GM10847 (cell line): ENCODE data around the gene QKI.

ENCODE experiments used
- POLR2A ChIP-seq: IDR thresholded peaks from 2 replicates; pipeline ENCODE4 v1.6.1; 2011; ENCODE audit not compliant: insufficient read length; ENCODE audit errors: extremely low read depth

Gene QKI

DNA sequence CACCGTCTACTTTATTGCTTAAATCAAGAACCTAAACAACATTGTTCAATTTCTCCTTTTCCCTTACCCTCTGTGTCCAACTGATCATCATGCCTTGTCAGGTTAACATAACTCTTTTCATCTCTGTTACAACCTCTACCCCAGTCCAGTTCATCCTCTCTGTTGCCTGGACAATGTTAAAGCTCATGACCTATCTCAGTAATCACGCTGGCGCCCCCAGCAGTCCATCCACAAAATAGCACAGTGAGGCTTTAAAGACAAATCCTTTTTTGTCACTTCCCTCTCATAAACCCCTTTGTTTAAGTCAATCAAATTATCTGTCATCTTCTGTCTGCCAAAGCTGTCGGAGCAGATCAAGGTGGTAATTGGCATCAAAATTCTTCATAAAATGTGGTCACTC is 140.1 kb downstream of the QKI start:
- TF ChIP-seq POLR2A, result no peak

DNA sequence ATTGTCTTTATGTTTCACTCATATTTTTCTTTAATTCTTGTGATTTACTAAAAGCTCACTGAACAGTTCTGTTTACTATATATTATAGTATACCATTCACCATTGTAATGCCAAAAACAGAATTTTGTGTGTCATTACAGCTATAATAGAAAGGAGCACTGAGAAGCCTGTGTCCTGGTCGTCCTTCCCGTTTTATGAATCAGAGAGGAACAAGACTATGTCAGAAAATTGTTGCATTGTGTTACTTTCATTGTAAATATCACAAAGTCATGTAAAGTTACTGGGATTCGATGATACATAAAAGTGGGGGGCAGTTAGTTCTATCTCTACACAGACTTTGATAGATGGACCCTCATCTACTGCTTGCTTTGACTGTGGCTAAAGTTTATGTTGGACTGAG is 145.1 kb downstream of the QKI start:
- TF ChIP-seq POLR2A, result no peak

DNA sequence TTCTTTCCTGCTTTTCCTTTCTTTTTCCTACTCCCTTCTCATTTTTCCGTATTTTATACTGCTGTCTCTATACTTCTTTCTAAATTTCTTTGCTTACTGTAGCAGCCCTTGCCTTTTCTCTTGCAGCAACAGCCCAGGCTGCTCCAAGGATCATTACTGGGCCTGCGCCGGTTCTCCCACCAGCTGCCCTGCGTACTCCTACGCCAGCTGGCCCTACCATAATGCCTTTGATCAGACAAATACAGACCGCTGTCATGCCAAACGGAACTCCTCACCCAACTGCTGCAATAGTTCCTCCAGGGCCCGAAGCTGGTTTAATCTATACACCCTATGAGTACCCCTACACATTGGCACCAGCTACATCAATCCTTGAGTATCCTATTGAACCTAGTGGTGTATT is 148.8 kb downstream of the QKI start:
- TF ChIP-seq POLR2A, result no peak

DNA sequence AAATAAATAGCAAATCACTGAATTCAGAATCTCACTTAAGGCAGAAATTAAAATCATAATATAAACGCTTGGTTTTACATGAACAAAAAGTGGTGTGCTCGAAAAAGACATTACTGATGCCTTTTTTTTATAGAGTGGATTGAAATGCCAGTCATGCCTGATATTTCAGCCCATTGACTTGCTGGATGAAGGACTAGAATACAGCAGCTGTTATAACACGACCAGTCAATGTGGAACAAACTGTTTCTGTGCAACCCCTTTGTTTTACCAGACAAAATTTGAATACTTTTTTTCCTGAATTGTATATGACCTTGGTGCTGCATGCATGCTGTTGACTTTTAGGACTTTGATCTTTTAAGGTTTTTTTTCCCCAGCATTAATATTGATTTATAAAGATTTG is 150.0 kb downstream of the QKI start:
- no peak for TF ChIP-seq POLR2A

DNA sequence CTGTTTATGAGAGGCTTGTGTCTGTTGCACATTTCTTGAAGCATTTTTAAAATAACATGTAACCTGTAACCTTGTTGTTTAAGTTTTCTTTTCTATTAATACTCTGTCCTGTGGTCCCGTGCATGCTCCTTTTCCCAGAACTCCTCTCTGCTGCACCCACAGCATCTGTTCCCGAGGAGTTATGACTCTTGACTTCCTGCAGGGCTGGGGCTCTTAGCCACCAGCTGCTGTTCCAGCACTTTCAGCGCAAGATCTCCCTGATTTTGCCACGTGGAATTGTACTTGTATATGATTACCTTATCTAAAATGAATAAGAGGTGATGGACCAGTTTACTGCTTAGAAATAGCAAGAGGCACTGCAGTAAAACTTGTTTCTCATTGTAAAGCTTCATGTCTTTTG is 150.6 kb downstream of the QKI start:
- no peak for TF ChIP-seq POLR2A

DNA sequence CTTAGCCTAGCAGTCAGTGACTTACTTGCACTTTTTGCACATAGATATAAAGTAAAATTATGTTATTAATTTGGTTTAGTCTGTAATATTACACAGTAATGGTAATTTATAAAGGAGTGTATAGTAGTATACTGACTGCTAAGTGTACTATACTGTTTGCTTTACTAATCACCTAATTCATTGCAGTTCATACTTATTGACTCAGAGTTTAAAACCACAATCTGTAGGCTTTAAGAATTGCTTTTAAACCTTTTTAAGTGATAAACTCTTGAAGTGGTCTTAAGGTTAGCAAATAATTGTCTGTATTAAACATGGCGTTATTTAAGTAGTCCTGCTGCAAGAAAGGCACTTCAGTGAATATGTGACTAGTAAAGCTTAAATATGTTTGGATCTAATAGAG is 151.5 kb downstream of the QKI start:
- no peak for TF ChIP-seq POLR2A

DNA sequence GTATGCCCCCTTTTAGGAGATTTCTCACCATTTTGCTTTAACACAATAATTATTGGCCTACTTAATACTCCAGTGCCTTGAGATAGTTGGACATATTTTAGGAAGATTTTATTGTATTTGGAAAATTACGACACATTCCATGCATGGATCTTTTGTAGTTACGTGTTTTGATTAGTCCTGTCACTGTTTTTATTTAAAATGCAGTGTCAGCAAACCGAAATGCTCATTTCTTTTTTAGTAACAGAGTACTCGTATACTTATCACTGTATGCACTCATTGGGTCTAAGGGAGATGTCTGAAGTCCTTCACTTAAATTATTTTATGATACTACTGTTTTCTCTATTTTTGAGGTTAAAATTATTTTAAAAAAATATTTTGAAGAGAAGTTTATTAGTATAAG is 153.8 kb downstream of the QKI start:
- TF ChIP-seq POLR2A, result no peak

DNA sequence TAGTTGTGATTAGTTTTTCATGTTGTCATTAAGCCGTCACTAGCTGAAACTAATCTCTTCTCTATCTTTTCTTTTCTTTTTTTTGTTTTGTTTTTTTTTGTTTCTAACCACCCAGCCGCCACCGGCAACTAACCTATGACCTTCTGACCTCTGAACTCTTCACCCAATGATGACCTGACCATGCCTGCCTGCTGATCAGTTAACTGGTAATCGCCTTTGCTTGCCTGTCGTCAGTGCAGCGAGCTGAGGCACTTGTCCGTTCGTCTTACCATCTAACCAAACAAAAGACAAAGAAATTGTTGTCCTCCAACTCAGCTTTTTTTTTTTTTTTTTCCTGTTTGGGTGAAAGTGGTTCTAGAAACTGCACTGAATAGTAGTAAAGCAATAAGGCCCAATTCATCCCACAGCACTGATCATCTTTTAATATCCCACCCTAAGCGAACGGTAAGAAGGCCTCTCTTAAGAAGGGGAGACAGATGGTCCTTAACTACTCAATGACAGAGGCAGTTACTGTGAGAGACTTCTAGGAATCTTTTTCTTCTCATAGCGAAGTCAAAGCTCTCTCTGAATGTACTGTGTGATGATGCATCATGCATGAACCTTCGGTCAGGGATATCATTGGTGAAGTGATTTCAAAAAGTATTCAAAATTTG is 156.2 kb downstream of the QKI start:
- TF ChIP-seq POLR2A, result no peak

DNA sequence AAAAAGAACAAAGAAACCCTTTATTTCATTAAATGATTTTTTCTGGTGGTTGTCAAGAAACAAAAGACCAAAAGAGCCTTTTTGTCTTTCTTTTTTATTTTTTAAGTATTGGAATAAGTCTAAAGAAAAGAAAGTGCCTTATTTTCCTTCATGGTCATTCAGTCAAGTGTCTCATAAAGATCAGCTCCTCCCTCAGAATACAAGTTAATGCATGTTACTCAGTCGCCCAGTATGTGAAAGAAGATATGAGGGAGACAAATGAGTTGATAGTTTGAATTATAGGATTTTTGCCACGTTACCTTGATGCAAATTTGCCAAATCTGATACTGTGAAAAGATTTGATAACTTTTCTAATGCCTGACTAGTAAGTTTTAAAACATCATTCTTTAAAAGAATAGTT is 157.2 kb downstream of the QKI start:
- TF ChIP-seq POLR2A, result no peak

DNA sequence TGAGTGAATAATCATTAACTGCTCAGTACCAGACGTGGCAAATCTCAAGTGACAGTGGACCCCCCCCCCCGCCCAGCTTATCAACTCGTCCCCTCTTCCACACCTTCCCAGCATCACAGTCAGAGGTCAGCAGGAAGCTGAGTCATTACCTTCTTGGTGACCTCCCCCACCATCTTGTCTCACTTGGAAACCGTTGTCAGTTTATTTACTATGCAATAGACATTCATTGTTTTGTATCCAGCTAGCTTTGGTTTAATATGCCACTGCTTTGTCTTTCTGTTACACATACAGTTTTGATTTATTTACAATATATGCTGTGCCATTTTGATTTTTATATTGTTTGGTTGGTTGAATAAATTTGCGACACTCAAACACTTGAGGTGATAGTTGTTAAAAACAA is 158.1 kb downstream of the QKI start:
- TF ChIP-seq POLR2A, result no peak

DNA sequence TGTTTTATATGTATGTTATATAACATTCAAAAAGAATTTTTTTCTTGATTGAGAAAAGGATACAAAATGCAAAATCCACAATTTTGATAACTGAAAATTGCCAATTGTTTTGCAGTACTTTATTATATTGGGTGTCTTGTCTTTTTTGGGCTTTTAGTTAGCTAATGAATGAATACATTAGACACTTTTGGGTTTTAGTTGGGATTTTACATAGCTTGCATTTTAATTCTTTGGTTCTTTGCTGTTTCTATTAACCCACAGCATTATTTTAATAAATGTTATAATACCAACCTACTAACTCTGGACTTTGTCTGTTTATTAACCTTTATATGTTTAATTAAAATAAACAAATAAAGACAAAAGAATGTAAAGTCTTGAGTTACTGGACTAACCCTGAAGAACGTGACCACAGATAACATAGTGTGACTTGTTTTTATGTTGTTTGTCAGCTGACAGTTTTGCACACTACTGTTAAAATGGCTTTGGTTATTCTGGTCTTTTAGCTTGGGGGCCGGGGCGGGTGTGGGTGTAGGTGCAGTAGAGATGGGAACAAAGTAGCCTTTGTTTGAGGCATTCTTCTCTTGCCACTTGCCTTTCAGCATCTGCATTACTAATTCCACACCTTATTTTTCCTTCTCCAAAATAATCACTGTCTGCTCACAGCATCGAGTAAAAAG is 159.1 kb downstream of the QKI start:
- no peak for TF ChIP-seq POLR2A

DNA sequence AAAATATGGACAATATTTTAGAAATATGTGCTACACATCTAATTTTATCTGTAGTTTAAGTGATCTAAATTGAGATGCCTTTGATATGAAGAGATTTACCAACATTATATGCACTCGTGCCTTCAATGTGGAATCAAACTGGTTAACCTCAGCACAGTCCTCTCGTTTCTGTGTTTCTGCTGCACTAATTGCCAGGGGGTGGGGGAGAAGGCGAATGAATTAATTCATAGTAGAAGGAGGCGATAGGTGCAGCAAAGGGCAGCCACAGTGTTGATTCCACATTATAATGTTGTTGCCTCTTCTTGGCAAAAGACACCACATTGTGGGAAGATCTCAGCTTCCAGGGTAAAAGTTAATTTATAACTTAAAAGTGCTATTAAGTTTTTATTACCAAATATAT is 161.6 kb downstream of the QKI start:
- no peak for TF ChIP-seq POLR2A

DNA sequence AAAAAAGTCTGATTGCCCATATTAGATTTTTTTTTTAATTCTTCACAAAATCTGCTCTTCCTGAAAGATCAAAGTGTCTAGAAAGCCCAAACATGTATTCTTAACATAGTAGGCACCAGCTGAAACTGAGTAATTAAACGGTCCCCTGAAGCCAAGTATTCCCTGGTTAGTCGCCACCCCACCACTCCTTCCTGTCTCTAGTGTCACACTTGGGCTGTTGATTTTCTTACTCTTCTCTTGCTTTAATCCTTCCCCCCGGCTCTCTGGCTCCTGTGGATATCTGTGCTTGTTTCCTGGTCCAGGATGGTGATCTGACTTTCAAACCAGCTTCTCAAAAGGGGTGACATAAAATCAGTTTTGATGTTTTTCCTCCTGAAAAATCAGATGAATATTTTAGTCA is 162.9 kb downstream of the QKI start:
- TF ChIP-seq POLR2A, result no peak

DNA sequence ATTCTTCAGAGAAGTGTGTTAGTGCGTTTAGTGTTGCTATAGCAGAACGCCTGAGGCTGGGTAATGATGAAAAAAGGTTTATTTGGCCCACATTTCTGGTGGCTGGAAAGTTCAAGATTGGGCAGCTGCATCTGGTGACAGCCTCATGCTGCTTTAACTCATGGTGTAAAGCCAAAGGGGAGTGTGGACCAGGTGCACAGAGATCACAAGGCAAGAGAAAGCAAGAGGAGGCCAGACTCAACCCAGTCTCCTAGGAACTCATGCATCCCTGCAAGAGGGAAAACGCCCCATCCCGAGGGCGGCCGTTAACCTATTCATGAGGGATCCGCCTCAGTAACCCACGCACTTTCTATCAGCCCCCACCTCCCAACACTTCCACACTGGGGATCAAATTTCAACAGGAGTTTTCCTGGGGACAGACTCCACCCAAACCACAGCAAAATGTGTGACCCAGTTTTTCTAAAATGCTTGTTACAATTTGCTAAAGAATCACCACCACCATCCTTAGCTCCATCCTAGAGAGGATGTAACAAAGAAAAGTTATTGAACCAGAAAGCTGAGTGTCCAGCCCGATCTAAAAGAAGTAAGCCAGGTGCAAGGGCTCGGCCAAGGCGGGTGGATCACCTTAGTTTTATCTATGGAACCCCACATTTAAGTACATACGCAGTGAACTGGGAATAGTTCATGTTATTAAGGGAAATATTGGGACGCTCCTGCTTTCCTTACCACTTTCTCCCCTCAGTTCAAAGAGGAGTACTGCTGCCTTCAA is 164.8 kb downstream of the QKI start:
- TF ChIP-seq POLR2A, result no peak

DNA sequence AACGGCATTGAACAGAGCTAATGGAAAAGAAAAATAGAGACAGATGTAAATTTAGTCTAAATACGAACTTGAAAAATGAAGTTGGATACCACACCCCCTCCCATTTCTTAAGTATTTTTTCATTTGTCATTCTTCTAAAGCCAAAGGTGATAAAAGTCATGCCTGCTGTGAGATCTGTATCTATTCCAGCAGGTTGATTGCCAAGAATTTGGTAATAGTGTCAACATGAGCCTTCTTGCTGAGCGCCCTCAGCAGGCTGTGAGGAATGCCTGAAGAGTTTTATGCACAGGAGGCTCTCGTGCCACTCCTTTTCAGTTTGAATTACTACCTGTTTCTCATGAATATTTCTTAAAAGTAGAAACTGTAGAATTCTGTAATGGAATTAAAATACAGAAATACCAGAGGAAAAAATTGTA is 165.4 kb downstream of the QKI start:
- no peak for TF ChIP-seq POLR2A

DNA sequence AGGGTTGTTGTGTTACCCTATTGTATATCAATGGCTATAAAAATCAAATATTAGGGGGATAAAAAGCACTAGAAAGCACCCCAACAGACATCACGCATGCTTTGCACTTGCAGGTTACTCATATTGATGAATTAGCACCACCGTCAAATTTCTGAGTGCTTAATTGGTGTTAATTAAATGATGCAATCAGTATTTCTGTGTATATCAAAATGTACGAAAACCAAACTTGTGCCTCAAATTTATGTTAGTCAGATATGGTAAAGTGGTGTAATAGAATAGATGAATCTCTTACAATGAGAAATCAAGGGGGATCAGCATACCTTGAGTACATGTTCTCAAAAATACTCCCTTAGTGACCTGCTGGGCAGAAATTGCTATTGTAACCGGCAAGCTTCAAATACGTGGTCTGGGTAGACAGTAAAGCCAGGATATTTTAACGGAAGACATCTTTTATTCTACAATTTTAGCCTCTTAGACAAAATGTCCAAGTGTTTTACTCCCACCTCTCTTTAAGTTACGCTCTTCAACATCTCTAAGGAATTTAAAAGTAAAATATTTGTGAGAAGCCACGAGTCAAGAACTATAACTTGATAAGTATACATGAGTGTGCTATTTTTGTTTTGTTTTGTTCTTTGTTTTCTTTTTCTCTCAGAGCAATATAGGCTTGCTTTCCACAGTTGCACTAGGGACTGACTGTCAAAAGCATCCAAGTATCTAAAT is 166.0 kb downstream of the QKI start:
- no peak for TF ChIP-seq POLR2A

DNA sequence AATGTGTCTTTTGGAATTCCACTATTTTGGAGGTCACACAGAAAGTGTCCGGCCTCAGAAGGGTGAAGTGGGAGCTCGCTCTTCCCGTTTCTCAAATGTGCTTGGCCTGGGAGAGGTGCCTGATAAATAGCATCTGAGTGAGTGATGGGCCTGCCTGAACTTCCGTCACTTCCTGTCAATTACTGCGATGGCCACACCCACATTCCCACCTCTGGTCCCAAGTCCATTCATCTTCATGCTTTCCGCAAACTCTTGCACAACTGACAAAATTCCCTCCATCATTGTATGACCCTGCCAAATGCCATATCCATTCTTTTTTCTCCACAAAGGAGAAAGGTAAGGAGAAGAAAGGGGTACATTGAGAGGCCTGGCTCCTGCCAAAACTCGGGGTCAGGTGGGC is 169.0 kb downstream of the QKI start:
- no peak for TF ChIP-seq POLR2A
